Fibroblast of lung (primary cell): ENCODE results near the gene DNAH8. TPM values are rescaled to one million over a fixed set of nuclear protein-coding genes. Genes with fewer than 3 reads are reported as not detected.

Source experiments
- DNase-seq, 2 donors: peaks; one replicate each; pipeline versions ENCODE4 v3.0.0 to v3.0.0-alpha.2; 2010; ENCODE audit warnings: low read depth in 2 of 2
- H2AFZ ChIP-seq: 2 replicates; pipeline ENCODE4 v1.5.1; 2012; ENCODE audit warnings: low read length, control low read depth, inconsistent platforms
- H3K27ac ChIP-seq: 2 replicates; pipeline ENCODE4 v1.5.1; 2011; ENCODE audit warnings: low read length, control low read depth; ENCODE audit not compliant: insufficient read depth
- H3K27me3 ChIP-seq: 2 replicates; pipeline ENCODE4 v1.5.1; 2011; ENCODE audit warnings: mild to moderate bottlenecking, low read length; ENCODE audit not compliant: control insufficient read depth, insufficient read depth
- H3K36me3 ChIP-seq: 2 replicates; pipeline ENCODE4 v1.5.1; 2011; ENCODE audit warnings: low read length; ENCODE audit not compliant: control insufficient read depth, insufficient read depth
- H3K4me1 ChIP-seq: 2 replicates; pipeline ENCODE4 v1.5.1; 2011; ENCODE audit warnings: low read length; ENCODE audit not compliant: control insufficient read depth, insufficient read depth; ENCODE audit errors: extremely low read depth
- H3K4me2 ChIP-seq: 2 replicates; pipeline ENCODE4 v1.5.1; 2011; ENCODE audit warnings: low read length, control low read depth; ENCODE audit not compliant: insufficient read depth; ENCODE audit errors: extremely low read depth
- H3K4me3 ChIP-seq, 4 experiments: fragments of 200-600 bp in 1 of 4; sonication (generic) in 1 of 4; replicated peaks in 1 of 4; 2 replicates each; pipeline ENCODE4 v1.5.1; 2011 to 2016; ENCODE audit warnings: low read length in 4 of 4, low read depth in 3 of 4, mild to moderate bottlenecking in 3 of 4, control low read depth in 2 of 4, inconsistent platforms in 1 of 4, mixed read lengths in 1 of 4; ENCODE audit not compliant: insufficient read depth in 1 of 4; ENCODE audit errors: control extremely low read depth in 1 of 4
- H3K79me2 ChIP-seq: 2 replicates; pipeline ENCODE4 v1.5.1; 2012; ENCODE audit warnings: mild to moderate bottlenecking, low read length, inconsistent platforms; ENCODE audit not compliant: control insufficient read depth, insufficient read depth
- H3K9ac ChIP-seq: 2 replicates; pipeline ENCODE4 v1.5.1; 2011; ENCODE audit warnings: mild to moderate bottlenecking, low read length, control low read depth; ENCODE audit not compliant: insufficient read depth
- H3K9me3 ChIP-seq: 2 replicates; pipeline ENCODE4 v1.5.1; 2012; ENCODE audit warnings: low read depth, low read length; ENCODE audit not compliant: control insufficient read depth, insufficient read depth
- H4K20me1 ChIP-seq: 2 replicates; pipeline ENCODE4 v1.5.1; 2011; ENCODE audit warnings: low read length; ENCODE audit not compliant: control insufficient read depth, insufficient read depth; ENCODE audit errors: extremely low read depth
- EZH2 ChIP-seq: IDR thresholded peaks from 2 replicates; pipeline ENCODE4 v1.5.1; 2012; ENCODE audit warnings: low read length, control low read depth, mild to moderate bottlenecking; ENCODE audit errors: missing control alignments
- polyA plus RNA-seq, 2 donors: library from polyadenylated mRNA; depleted of rRNA in 1 of 2; stranded (reverse) in 1 of 2; unstranded in 1 of 2; fragments of >200 nt; gene quantifications; 2 replicates each; pipeline ENCODE4 v1.2.1, GENCODE V29; 2011 to 2012; ENCODE audit warnings: missing spikeins in 1 of 2
- total RNA-seq: library from RNA; depleted of rRNA; stranded (reverse); fragments of >200 nt; gene quantifications from 2 replicates; pipeline ENCODE4 v1.2.1, GENCODE V29; 2014
- TF ChIP-seq, protein P1 (sequence below), 2 donors: IDR thresholded peaks in 1 of 2; conservative IDR thresholded peaks in 1 of 2; 1 replicate in 1 of 2; 2 replicates in 1 of 2; pipeline ENCODE4 v1.5.1; 2011 to 2012; ENCODE audit warnings: low read length in 2 of 2, control low read depth in 1 of 2, inconsistent platforms in 1 of 2, low read depth in 1 of 2, mild to moderate bottlenecking in 1 of 2

The DNAH8 gene
- total and polyA plus RNA-seq, 2 donors (not counting 1 experiment from before 2014, with no cell fraction given), result under 0.01 TPM; not detected in 1

DNA sequence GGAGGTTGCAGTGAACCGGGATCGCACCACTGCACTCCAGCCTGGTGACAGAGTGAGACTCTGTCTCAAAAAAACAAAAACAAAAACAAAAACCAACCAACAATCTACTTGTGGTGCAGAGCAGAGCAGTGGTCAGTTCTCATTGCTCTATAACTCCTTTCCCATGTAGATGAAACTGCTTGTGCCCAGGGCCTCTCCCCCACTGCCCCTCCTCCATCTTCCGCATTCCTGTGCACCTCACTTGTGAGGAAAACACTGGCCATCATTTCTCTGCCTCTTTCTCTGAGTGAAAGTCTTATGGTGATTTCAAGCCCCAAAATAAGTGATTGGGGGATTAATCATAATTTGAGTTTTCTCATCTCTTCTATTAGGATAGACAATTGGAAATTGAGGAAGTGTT lies 269.6 kb downstream of the DNAH8 start:
- Histone ChIP-seq H3K4me3 (no peak overlapping the region), H3K36me3 (no peaks in the 10 kb centered on the region), H3K9me3 (no peaks in the 10 kb centered on the region), H3K9ac (no peak overlapping the region), H3K4me2 (no peak overlapping the region), H3K4me1 (no peaks in the 10 kb centered on the region), H3K27me3 (no peaks in the 10 kb centered on the region), H3K27ac (no peak overlapping the region), H4K20me1 (no peaks in the 10 kb centered on the region), H2AFZ (no peak overlapping the region), H3K79me2 (no peaks in the 10 kb centered on the region)
- TF ChIP-seq, protein P1, sequence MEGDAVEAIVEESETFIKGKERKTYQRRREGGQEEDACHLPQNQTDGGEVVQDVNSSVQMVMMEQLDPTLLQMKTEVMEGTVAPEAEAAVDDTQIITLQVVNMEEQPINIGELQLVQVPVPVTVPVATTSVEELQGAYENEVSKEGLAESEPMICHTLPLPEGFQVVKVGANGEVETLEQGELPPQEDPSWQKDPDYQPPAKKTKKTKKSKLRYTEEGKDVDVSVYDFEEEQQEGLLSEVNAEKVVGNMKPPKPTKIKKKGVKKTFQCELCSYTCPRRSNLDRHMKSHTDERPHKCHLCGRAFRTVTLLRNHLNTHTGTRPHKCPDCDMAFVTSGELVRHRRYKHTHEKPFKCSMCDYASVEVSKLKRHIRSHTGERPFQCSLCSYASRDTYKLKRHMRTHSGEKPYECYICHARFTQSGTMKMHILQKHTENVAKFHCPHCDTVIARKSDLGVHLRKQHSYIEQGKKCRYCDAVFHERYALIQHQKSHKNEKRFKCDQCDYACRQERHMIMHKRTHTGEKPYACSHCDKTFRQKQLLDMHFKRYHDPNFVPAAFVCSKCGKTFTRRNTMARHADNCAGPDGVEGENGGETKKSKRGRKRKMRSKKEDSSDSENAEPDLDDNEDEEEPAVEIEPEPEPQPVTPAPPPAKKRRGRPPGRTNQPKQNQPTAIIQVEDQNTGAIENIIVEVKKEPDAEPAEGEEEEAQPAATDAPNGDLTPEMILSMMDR (conservative IDR thresholded peaks at IDR 0.05 in 1 of 2, IDR thresholded peaks at IDR 0.05 in 1 of 2; ENCODE audit: low read depth in 1 of 2, low read length in 2 of 2), result no peak
- TF ChIP-seq EZH2, result no peak
- DNase-seq, result no peak

DNA sequence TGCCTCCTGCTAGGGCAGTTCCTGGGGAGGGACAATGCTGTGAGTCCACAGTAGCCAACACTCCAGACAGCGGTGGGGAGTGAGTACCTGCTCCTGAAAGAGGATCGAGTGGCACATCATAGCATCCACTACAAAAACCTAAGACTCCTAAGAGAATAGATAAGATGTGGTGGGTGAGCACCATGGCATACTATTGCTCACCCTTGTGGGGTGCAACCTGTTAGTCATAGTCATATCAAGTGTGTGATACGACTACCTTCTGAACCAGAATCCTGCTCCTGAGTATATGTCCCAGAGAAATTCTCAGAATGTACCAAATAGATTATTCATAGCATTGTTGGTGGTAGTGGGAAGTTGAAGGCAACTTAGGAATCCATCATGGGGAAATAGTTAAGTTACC lies 270.7 kb downstream of the DNAH8 start:
- Histone ChIP-seq H2AFZ (no peak overlapping the region), H3K4me1 (no peaks in the 10 kb centered on the region), H3K9me3 (no peaks in the 10 kb centered on the region), H3K9ac (no peak overlapping the region), H3K4me3 (no peak overlapping the region), H3K36me3 (no peaks in the 10 kb centered on the region), H3K79me2 (no peaks in the 10 kb centered on the region), H3K4me2 (no peak overlapping the region), H3K27ac (no peak overlapping the region), H3K27me3 (no peaks in the 10 kb centered on the region), H4K20me1 (no peaks in the 10 kb centered on the region)
- DNase-seq, result no peak
- TF ChIP-seq, protein P1 (conservative IDR thresholded peaks at IDR 0.05 in 1 of 2, IDR thresholded peaks at IDR 0.05 in 1 of 2; ENCODE audit: low read depth in 1 of 2, low read length in 2 of 2), result no peak
- no peak for TF ChIP-seq EZH2

DNA sequence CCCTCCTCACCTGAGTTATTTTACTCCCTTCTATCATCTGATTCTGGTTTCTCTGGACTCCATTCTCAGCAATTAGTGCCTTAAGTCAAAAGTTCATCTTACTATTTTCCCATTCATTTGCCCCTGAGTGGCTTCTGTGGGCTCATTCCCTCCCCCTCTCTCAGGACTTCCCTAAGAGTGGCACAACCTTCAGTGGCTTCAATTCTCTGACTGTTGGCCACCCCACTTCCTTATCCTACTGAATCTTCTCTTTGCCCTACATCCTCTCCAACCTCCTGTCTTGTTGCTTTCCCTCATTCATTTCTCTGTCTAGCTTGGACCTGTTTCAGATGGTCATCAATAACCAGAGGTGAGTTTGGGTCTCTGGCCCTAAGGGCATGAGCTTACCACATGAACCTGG lies 272.4 kb downstream of the DNAH8 start:
- no peak for DNase-seq
- H3K27ac ChIP-seq, result no peak overlapping the region
- H3K27me3 ChIP-seq, result no peaks in the 10 kb centered on the region
- no peaks in the 10 kb centered on the region for H4K20me1 ChIP-seq
- no peak overlapping the region for H2AFZ ChIP-seq
- H3K36me3 ChIP-seq, result no peaks in the 10 kb centered on the region
- H3K4me3 ChIP-seq, result no peak overlapping the region
- TF ChIP-seq, protein P1 (conservative IDR thresholded peaks at IDR 0.05 in 1 of 2, IDR thresholded peaks at IDR 0.05 in 1 of 2; ENCODE audit: low read depth in 1 of 2, low read length in 2 of 2), result no peak
- TF ChIP-seq EZH2, result no peak
- H3K4me2 ChIP-seq, result no peak overlapping the region
- no peaks in the 10 kb centered on the region for H3K4me1 ChIP-seq
- no peaks in the 10 kb centered on the region for H3K79me2 ChIP-seq
- no peak overlapping the region for H3K9ac ChIP-seq
- no peaks in the 10 kb centered on the region for H3K9me3 ChIP-seq
